ENCODE measurements around the gene TMEM256. TPM values are rescaled to one million over a fixed set of nuclear protein-coding genes. Genes with fewer than 3 reads are reported as not detected.

The TMEM256 gene
- total RNA-seq, 1 donor from 2014 or later: 67.8 TPM

- H3K27me3 ChIP-seq (ENCODE audit: low read depth): no peaks in the 10 kb centered on the region
- TF ChIP-seq, protein P1, sequence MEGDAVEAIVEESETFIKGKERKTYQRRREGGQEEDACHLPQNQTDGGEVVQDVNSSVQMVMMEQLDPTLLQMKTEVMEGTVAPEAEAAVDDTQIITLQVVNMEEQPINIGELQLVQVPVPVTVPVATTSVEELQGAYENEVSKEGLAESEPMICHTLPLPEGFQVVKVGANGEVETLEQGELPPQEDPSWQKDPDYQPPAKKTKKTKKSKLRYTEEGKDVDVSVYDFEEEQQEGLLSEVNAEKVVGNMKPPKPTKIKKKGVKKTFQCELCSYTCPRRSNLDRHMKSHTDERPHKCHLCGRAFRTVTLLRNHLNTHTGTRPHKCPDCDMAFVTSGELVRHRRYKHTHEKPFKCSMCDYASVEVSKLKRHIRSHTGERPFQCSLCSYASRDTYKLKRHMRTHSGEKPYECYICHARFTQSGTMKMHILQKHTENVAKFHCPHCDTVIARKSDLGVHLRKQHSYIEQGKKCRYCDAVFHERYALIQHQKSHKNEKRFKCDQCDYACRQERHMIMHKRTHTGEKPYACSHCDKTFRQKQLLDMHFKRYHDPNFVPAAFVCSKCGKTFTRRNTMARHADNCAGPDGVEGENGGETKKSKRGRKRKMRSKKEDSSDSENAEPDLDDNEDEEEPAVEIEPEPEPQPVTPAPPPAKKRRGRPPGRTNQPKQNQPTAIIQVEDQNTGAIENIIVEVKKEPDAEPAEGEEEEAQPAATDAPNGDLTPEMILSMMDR (IDR thresholded peaks at IDR 0.05; ENCODE audit: borderline replicate concordance): no peak
- H3K9me3 ChIP-seq (replicated peaks): no peaks in the 10 kb centered on the region
- DNase-seq: no peak
- no peak within 1 kb of the TSS for H3K27ac ChIP-seq (replicated peaks)
- intact Hi-C loops (cut with micrococcal nuclease): no loop called here
- no peaks in the 10 kb centered on the region for H3K4me1 ChIP-seq
- H3K36me3 ChIP-seq: no peaks in the 10 kb centered on the region
- H3K4me3 ChIP-seq: no peak within 1 kb of the TSS
Observed at GRCh38 chr17:7425316-7425715, 21.4 kb upstream of the TMEM256 start, which contains the start of gene SPEM2. Gene SPEM2 (plus strand): TSS chr17:7425616. CDS start chr17:7425689, 73 bp downstream.

GRCh38 chr17:7423679-7424078, 19.8 kb upstream of the TMEM256 start:
- Histone ChIP-seq H3K27ac (replicated peaks) (no peak overlapping the region), H3K9me3 (replicated peaks) (no peaks in the 10 kb centered on the region), H3K27me3 (ENCODE audit: low read depth) (no peaks in the 10 kb centered on the region), H3K4me3 (no peak overlapping the region), H3K36me3 (no peaks in the 10 kb centered on the region), H3K4me1 (no peaks in the 10 kb centered on the region)
- TF ChIP-seq, protein P1 (IDR thresholded peaks at IDR 0.05; ENCODE audit: borderline replicate concordance): no peak
- no peak for DNase-seq
- intact Hi-C loops (cut with micrococcal nuclease): no loop called here

- Histone ChIP-seq H3K9me3 (replicated peaks) (no peaks in the 10 kb centered on the region), H3K27me3 (ENCODE audit: low read depth) (no peaks in the 10 kb centered on the region), H3K4me1 (no peaks in the 10 kb centered on the region), H3K36me3 (no peaks in the 10 kb centered on the region), H3K4me3 (no peak overlapping the region), H3K27ac (replicated peaks) (no peak overlapping the region)
- TF ChIP-seq, protein P1 (IDR thresholded peaks at IDR 0.05; ENCODE audit: borderline replicate concordance): no peak
- DNase-seq: no peak
- intact Hi-C loops (cut with micrococcal nuclease): no loop called here
Observed at GRCh38 chr17:7421186-7421585, 17.3 kb upstream of the TMEM256 start.

- intact Hi-C loops (cut with micrococcal nuclease): no loop called here
- Histone ChIP-seq H3K4me1 (no peaks in the 10 kb centered on the region), H3K36me3 (no peaks in the 10 kb centered on the region), H3K9me3 (replicated peaks) (no peaks in the 10 kb centered on the region), H3K27ac (replicated peaks) (no peak within 1 kb of the TSS), H3K27me3 (ENCODE audit: low read depth) (no peaks in the 10 kb centered on the region), H3K4me3 (no peak within 1 kb of the TSS)
- DNase-seq: no peak
- TF ChIP-seq, protein P1 (IDR thresholded peaks at IDR 0.05; ENCODE audit: borderline replicate concordance): no peak
Observed at GRCh38 chr17:7419819-7420610, 16.1 kb upstream of the TMEM256 start, which contains the start of gene SPEM1. Gene SPEM1 (plus strand): TSS chr17:7420324. CDS start chr17:7420385, 61 bp downstream.

DNA sequence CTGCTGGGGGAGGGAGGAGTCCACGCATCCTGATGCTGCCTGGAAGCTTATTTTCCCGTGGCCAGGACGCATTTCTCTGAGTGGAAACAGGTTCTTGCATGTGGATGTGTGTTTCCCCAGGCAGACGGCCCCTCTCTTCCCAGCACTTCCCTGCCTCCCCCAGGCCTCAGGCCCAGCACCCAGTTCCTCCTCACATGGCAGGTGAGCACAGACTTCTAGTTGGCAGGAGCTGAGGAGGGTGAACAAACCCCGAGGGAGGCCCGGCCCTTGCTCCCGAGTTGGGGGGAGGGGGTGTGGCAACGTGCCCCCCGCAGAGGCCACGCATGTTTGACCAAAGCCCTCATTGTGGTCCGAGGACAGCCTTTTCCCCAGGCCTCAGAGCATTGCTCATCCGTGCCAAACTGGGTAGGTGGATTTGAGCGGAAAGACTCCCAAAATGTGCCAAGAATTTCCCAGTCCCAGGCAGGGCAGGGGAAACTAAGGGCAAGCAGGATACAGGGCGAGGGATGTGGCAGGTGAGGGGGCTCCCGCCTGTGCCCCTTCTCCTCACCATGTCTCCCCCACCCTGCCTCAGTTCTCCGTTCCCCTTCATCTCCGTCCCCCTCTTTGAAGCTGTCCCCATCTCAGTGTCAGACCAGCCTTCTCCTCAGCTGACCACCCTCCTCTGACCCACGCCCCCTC, 14.7 kb upstream of the TMEM256 start:
- Histone ChIP-seq H3K9me3 (replicated peaks) (no peaks in the 10 kb centered on the region), H3K27ac (replicated peaks) (no peak overlapping the region), H3K4me3 (no peak overlapping the region), H3K36me3 (no peaks in the 10 kb centered on the region), H3K4me1 (no peaks in the 10 kb centered on the region), H3K27me3 (ENCODE audit: low read depth) (no peaks in the 10 kb centered on the region)
- TF ChIP-seq, protein P1 (IDR thresholded peaks at IDR 0.05; ENCODE audit: borderline replicate concordance): no peak
- intact Hi-C loops (cut with micrococcal nuclease): no loop called here
- no peak for DNase-seq
